KMS-11 (cell line): Measurements from ENCODE around the gene AGBL3.

Source experiments
- H2AFZ ChIP-seq: fragments of 200-600 bp; sonication (generic); 2 replicates; pipeline ENCODE4 v1.6.1; 2016; ENCODE audit warnings: antibody characterized with exemption, mixed run types, low read depth
- H3K27ac ChIP-seq: fragments of 200-600 bp; sonication (generic); 2 replicates; pipeline ENCODE4 v1.6.1; 2016; ENCODE audit warnings: mild to moderate bottlenecking, mixed run types
- H3K27me3 ChIP-seq: fragments of 200-600 bp; sonication (generic); 2 replicates; pipeline ENCODE4 v1.6.1; 2017; ENCODE audit warnings: mild to moderate bottlenecking, low read depth, mixed run types, moderate library complexity; ENCODE audit not compliant: insufficient read depth
- H3K36me3 ChIP-seq: fragments of 200-600 bp; sonication (generic); 2 replicates; pipeline ENCODE4 v1.6.1; 2017; ENCODE audit warnings: mild to moderate bottlenecking, mixed run types; ENCODE audit not compliant: insufficient read depth
- H3K4me1 ChIP-seq: fragments of 200-600 bp; sonication (generic); 2 replicates; pipeline ENCODE4 v1.6.1; 2016; ENCODE audit warnings: mild to moderate bottlenecking, low read depth, mixed run types; ENCODE audit not compliant: poor library complexity, severe bottlenecking
- H3K4me2 ChIP-seq: fragments of 200-600 bp; sonication (generic); 2 replicates; pipeline ENCODE4 v1.7.0; 2016; ENCODE audit warnings: mild to moderate bottlenecking, mixed run types
- H3K4me3 ChIP-seq: fragments of 200-600 bp; sonication (generic); IDR thresholded peaks from 2 replicates; pipeline ENCODE4 v1.6.1; 2017; ENCODE audit warnings: low read depth, low read length, mixed read lengths; ENCODE audit not compliant: insufficient read depth
- H3K79me2 ChIP-seq: fragments of 200-600 bp; sonication (generic); 2 replicates; pipeline ENCODE4 v1.6.1; 2016; ENCODE audit warnings: low read depth, mixed run types; ENCODE audit not compliant: insufficient read depth
- H3K9ac ChIP-seq: fragments of 200-600 bp; sonication (generic); 2 replicates; pipeline ENCODE4 v1.6.1; 2016; ENCODE audit warnings: mild to moderate bottlenecking, mixed run types
- H4K20me1 ChIP-seq: fragments of 200-600 bp; sonication (generic); 2 replicates; pipeline ENCODE4 v1.6.1; 2016; ENCODE audit warnings: mild to moderate bottlenecking, mixed run types; ENCODE audit not compliant: insufficient read depth
- TF ChIP-seq, protein P1 (sequence below): fragments of 200-600 bp; sonication (generic); conservative IDR thresholded peaks from 2 replicates; pipeline ENCODE4 v1.6.1; 2017; ENCODE audit warnings: low read depth, mild to moderate bottlenecking, antibody characterized with exemption, low read length, moderate library complexity, mixed read lengths

The AGBL3 gene

DNA sequence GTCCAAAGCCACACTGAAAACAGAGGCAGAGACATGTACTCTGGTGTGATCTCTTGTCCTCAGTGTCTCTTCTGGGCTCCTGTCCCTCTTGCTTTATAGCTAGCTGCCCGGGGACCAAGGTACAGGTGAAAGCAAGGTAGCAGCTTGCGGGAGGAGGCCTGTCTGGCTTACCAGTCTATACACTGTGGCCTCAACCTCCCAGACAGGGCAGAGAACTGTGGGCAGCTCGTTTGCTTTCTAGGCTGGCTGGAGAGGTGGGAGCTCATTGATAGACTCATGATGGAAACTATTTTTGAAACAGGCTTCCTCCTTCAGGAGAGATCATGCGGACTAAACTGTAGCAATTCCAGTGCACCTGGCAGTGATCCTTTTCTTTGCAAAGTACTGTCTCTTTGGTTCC is 179.6 kb downstream of the AGBL3 start:
- Histone ChIP-seq H3K36me3 (peaks cover 7% of the 10 kb centered on the region; the same call in 1 of the 2 replicates), H3K79me2 (peaks cover 30% of the 10 kb centered on the region), H3K9ac (no peak overlapping the region), H3K4me2 (no peak overlapping the region), H3K27ac (no peak overlapping the region), H3K4me1 (peaks cover 42% of the 10 kb centered on the region), H4K20me1 (no peaks in the 10 kb centered on the region), H3K27me3 (no peaks in the 10 kb centered on the region), H2AFZ (no peak overlapping the region), H3K4me3 (no peak overlapping the region)
- TF ChIP-seq, protein P1, sequence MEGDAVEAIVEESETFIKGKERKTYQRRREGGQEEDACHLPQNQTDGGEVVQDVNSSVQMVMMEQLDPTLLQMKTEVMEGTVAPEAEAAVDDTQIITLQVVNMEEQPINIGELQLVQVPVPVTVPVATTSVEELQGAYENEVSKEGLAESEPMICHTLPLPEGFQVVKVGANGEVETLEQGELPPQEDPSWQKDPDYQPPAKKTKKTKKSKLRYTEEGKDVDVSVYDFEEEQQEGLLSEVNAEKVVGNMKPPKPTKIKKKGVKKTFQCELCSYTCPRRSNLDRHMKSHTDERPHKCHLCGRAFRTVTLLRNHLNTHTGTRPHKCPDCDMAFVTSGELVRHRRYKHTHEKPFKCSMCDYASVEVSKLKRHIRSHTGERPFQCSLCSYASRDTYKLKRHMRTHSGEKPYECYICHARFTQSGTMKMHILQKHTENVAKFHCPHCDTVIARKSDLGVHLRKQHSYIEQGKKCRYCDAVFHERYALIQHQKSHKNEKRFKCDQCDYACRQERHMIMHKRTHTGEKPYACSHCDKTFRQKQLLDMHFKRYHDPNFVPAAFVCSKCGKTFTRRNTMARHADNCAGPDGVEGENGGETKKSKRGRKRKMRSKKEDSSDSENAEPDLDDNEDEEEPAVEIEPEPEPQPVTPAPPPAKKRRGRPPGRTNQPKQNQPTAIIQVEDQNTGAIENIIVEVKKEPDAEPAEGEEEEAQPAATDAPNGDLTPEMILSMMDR: no peak

DNA sequence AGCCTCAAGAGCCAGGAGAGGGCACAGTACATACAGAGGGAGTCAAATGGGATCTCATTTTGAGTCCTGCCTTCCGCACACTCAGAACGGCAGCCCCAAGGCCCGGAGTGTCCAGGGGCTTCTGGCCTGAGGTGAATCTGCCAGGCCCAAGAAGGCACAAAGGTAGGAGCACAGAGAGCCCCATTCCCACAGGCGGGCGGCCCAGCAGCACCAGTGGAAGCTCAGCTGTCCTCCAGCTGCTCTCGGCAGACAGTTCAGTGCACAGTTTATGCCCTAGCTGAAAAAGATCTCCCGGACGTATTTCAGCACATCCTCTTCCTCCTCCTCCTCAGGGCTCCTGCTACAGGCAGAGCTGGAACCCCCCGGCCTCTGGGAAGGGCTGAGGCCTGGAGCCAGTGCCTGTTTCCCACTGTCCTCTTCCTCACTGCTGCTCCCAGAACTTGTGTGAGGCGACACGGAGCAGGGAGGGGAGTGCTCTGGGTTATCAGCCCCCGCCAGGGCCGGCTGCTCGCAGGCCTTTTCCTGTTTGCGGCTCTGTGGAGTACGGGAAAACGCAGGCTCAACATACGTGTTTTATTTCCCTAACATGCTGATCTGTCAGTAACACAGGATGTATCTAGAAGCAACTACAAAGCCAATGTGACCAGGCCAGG is 180.2 kb downstream of the AGBL3 start:
- Histone ChIP-seq H3K4me1 (peaks cover 41% of the 10 kb centered on the region), H3K4me3 (no peak overlapping the region), H3K79me2 (peaks cover 30% of the 10 kb centered on the region), H3K27ac (no peak overlapping the region), H3K27me3 (no peaks in the 10 kb centered on the region), H3K36me3 (peaks cover 7% of the 10 kb centered on the region; the same call in 1 of the 2 replicates), H4K20me1 (no peaks in the 10 kb centered on the region), H2AFZ (no peak overlapping the region), H3K9ac (no peak overlapping the region), H3K4me2 (no peak overlapping the region)
- TF ChIP-seq, protein P1: no peak

DNA sequence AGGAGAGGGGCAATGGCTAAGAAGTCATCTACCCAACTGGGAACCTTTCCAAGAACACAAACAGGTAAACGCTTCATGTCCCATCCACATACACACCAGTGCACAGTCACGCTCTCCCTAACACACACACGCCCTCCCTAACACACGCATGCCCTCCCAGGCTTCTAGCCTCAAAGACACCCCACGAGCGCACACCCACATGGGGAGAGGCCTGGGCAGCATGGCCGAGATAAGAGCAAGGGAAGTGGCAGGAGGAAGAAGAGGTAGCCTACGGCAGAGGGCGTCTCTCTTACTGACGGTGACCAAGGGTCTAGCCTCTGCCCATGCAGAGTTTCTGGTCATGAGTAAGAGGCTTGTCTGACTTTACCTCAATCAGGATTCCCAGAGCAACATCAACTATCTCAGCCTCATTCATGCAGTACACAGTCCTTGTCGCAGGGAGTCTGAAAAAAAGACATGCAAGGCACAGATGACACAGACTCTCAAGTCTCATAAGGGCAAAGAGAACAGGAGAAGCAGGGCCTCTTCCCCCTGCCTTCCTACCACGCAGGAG is 181.1 kb downstream of the AGBL3 start:
- Histone ChIP-seq H3K4me3 (no peak overlapping the region), H3K79me2 (peaks cover 30% of the 10 kb centered on the region), H2AFZ (no peak overlapping the region), H4K20me1 (no peaks in the 10 kb centered on the region), H3K27me3 (no peaks in the 10 kb centered on the region), H3K4me2 (no peak overlapping the region), H3K4me1 (peaks cover 38% of the 10 kb centered on the region), H3K36me3 (peaks cover 7% of the 10 kb centered on the region; the same call in 1 of the 2 replicates), H3K9ac (no peak overlapping the region), H3K27ac (no peak overlapping the region)
- TF ChIP-seq, protein P1: no peak

DNA sequence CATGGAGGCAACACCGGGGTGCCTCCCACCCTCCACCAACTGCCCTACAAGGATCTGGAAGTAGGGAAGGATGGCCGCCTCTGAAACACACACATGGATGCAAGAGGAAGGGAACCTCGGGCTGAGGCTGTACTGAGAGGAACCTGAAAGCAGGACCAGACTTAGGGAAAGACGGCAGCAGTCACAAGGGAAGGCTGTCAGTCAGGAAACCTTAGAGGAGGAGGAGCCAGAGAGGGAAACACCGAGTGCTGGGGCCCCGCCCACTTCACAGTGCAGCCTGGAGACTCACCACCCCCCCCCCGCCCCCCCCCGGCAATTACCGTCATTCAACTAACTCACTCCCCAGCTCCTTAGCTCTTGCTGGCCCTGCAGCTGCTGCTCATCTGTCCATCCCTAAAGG is 181.7 kb downstream of the AGBL3 start:
- H2AFZ ChIP-seq: no peak overlapping the region
- peaks cover 38% of the 10 kb centered on the region for H3K4me1 ChIP-seq
- no peak overlapping the region for H3K9ac ChIP-seq
- peaks cover 7% of the 10 kb centered on the region; the same call in 1 of the 2 replicates for H3K36me3 ChIP-seq
- H3K4me2 ChIP-seq: no peak overlapping the region
- H3K27ac ChIP-seq: no peak overlapping the region
- H3K27me3 ChIP-seq: no peaks in the 10 kb centered on the region
- TF ChIP-seq, protein P1: no peak
- H4K20me1 ChIP-seq: no peaks in the 10 kb centered on the region
- H3K79me2 ChIP-seq: peaks cover 30% of the 10 kb centered on the region
- H3K4me3 ChIP-seq: no peak overlapping the region
